ENCODE measurements around the gene THSD4. TPM values are rescaled to one million over a fixed set of nuclear protein-coding genes. Genes with fewer than 3 reads are reported as not detected.
A peak's percentile ranks its signal among the peaks of the same experiment; 100 is the strongest.

THSD4 gene
- total RNA-seq, 1 donor = 15.6 TPM

GRCh38 chr15:71562251-71562650 is 447.0 kb downstream of the THSD4 start:
- DNase-seq (ENCODE audit: insufficient read length, low spot score, missing footprints) = no peak

GRCh38 chr15:71564217-71564616 is 448.9 kb downstream of the THSD4 start:
- H3K27ac ChIP-seq (ENCODE audit: low read depth, low read length) = no peak overlapping the region
- H3K79me2 ChIP-seq (ENCODE audit: insufficient read depth, low read length) = no peaks in the 10 kb centered on the region
- H3K27me3 ChIP-seq (ENCODE audit: insufficient read depth, low read length) = peaks cover 6% of the 10 kb centered on the region

More at GRCh38 chr15:71562251-71562650, 447.0 kb downstream of the THSD4 start:
- Histone ChIP-seq H3K4me1 (ENCODE audit: insufficient read depth, low read length) (peaks cover 19% of the 10 kb centered on the region), H3K36me3 (ENCODE audit: insufficient read depth, low read length) (no peaks in the 10 kb centered on the region), H2AFZ (ENCODE audit: low read length) (no peak overlapping the region), H3K4me2 (ENCODE audit: insufficient read depth, low read length) (peak overlapping the region; percentile 2), H3K9me3 (ENCODE audit: low read depth, low read length) (no peaks in the 10 kb centered on the region), H3K27me3 (ENCODE audit: insufficient read depth, low read length) (no peaks in the 10 kb centered on the region), H3K27ac (ENCODE audit: low read depth, low read length) (no peak overlapping the region), H3K79me2 (ENCODE audit: insufficient read depth, low read length) (no peaks in the 10 kb centered on the region), H4K20me1 (ENCODE audit: insufficient read depth, low read length) (peaks cover 3% of the 10 kb centered on the region), H3K4me3 (ENCODE audit: insufficient read depth, low read length) (no peak overlapping the region)
- TF ChIP-seq CTCF (IDR thresholded peaks at IDR 0.05; ENCODE audit: extremely low read depth, low read depth, low read length) = no peak

GRCh38 chr15:71565006-71565405 is 449.7 kb downstream of the THSD4 start:
- Histone ChIP-seq H4K20me1 (ENCODE audit: insufficient read depth, low read length) (peaks cover 3% of the 10 kb centered on the region), H3K27ac (ENCODE audit: low read depth, low read length) (no peak overlapping the region), H3K4me3 (ENCODE audit: insufficient read depth, low read length) (no peak overlapping the region), H2AFZ (ENCODE audit: low read length) (no peak overlapping the region), H3K4me1 (ENCODE audit: insufficient read depth, low read length) (peaks cover 12% of the 10 kb centered on the region), H3K36me3 (ENCODE audit: insufficient read depth, low read length) (no peaks in the 10 kb centered on the region), H3K4me2 (ENCODE audit: insufficient read depth, low read length) (no peak overlapping the region), H3K79me2 (ENCODE audit: insufficient read depth, low read length) (no peaks in the 10 kb centered on the region), H3K27me3 (ENCODE audit: insufficient read depth, low read length) (peaks cover 6% of the 10 kb centered on the region), H3K9me3 (ENCODE audit: low read depth, low read length) (no peaks in the 10 kb centered on the region)
- TF ChIP-seq CTCF (IDR thresholded peaks at IDR 0.05; ENCODE audit: extremely low read depth, low read depth, low read length) = no peak
- DNase-seq (ENCODE audit: insufficient read length, low spot score, missing footprints) = no peak

More at GRCh38 chr15:71564217-71564616, 448.9 kb downstream of the THSD4 start:
- peaks cover 16% of the 10 kb centered on the region for H3K4me1 ChIP-seq (ENCODE audit: insufficient read depth, low read length)
- no peak overlapping the region for H3K4me3 ChIP-seq (ENCODE audit: insufficient read depth, low read length)
- peaks cover 3% of the 10 kb centered on the region for H4K20me1 ChIP-seq (ENCODE audit: insufficient read depth, low read length)
- no peak overlapping the region for H3K4me2 ChIP-seq (ENCODE audit: insufficient read depth, low read length)
- H2AFZ ChIP-seq (ENCODE audit: low read length) = no peak overlapping the region
- no peak for DNase-seq (ENCODE audit: insufficient read length, low spot score, missing footprints)
- no peaks in the 10 kb centered on the region for H3K9me3 ChIP-seq (ENCODE audit: low read depth, low read length)
- no peaks in the 10 kb centered on the region for H3K36me3 ChIP-seq (ENCODE audit: insufficient read depth, low read length)
- no peak for TF ChIP-seq CTCF (IDR thresholded peaks at IDR 0.05; ENCODE audit: extremely low read depth, low read depth, low read length)

- H2AFZ ChIP-seq (ENCODE audit: low read length) = no peak overlapping the region
- peaks cover 12% of the 10 kb centered on the region for H3K4me1 ChIP-seq (ENCODE audit: insufficient read depth, low read length)
- peaks cover 3% of the 10 kb centered on the region for H4K20me1 ChIP-seq (ENCODE audit: insufficient read depth, low read length)
- H3K79me2 ChIP-seq (ENCODE audit: insufficient read depth, low read length) = no peaks in the 10 kb centered on the region
- no peak for TF ChIP-seq CTCF (IDR thresholded peaks at IDR 0.05; ENCODE audit: extremely low read depth, low read depth, low read length)
- H3K9me3 ChIP-seq (ENCODE audit: low read depth, low read length) = no peaks in the 10 kb centered on the region
- no peak for DNase-seq (ENCODE audit: insufficient read length, low spot score, missing footprints)
- H3K36me3 ChIP-seq (ENCODE audit: insufficient read depth, low read length) = no peaks in the 10 kb centered on the region
- peaks cover 6% of the 10 kb centered on the region for H3K27me3 ChIP-seq (ENCODE audit: insufficient read depth, low read length)
- no peak overlapping the region for H3K4me2 ChIP-seq (ENCODE audit: insufficient read depth, low read length)
- H3K27ac ChIP-seq (ENCODE audit: low read depth, low read length) = no peak overlapping the region
- H3K4me3 ChIP-seq (ENCODE audit: insufficient read depth, low read length) = no peak overlapping the region
Observed at GRCh38 chr15:71565631-71566160, 450.4 kb downstream of the THSD4 start.
